G401.6 (cell line): ENCODE data around the gene CSNK2A2.

Source experiments
- FAIRE-seq: peaks from 2 replicates; lab custom pipeline; 2012; peaks lifted over from hg19 to GRCh38; lab: Jason Lieb, UNC

The CSNK2A2 gene

DNA sequence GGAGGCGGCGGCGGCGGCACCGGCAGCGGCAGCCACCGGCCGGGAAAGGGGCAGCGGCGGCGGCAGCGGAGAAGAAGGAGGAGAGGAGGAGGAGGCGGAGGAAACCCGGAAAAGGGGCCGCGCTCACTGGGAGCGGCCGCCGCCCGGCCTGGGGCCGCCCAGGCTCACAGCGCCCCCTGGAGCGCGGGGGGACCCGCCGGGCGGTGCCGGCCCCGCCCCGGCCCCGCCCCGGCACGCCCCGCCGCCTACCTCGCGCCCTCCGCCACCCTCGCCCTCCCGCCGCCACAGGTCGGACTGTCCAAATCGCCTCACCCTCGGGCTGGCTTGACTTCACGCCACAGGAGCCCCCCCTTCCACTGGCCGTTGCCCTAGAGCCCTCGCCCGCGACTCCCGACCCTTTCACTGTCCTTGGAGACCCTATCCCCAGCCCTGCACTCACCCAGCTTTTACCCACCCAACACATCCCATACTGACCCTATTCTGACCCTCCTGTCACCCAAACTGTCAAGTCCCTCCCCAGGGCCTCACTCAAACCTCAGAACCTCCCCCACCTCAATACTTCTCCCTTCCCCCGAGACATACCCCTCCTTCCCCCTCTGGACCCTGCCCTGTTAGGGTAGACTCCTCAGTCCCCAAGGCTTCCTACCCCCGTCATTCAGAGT lies at the start of gene CSNK2A2:
CSNK2A2 (minus strand) TSS at position 85 of the 662 bp plus-strand sequence. CDS start 370 bp downstream, outside the sequence.
- no peak for FAIRE-seq

- FAIRE-seq = no peak
Measured at GRCh38 chr16:58243528-58244004, 45.7 kb upstream of the CSNK2A2 start.

DNA sequence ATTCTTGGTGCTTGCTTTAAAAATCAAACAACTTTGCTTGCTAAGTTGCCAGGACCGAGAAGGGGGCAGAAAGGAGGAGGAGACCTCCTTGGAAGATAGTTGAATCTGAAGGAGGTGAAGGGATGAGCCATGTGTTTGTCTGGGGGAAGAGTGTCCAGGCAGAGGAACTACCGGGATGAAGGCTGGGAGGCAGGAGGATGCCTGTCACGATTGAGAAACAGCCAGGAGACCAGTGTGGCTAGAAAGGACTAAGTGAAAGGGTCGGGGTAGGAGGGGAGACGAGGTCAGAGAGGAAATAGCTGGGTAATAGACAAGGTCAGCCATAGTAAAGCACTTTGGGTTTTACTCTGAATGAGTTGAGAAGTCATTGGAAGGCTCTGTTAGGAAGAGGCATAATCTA lies 38.9 kb upstream of the CSNK2A2 start:
- FAIRE-seq = no peak

- peak; percentile 61 for FAIRE-seq
Measured at GRCh38 chr16:58236231-58236690, 38.4 kb upstream of the CSNK2A2 start.

DNA sequence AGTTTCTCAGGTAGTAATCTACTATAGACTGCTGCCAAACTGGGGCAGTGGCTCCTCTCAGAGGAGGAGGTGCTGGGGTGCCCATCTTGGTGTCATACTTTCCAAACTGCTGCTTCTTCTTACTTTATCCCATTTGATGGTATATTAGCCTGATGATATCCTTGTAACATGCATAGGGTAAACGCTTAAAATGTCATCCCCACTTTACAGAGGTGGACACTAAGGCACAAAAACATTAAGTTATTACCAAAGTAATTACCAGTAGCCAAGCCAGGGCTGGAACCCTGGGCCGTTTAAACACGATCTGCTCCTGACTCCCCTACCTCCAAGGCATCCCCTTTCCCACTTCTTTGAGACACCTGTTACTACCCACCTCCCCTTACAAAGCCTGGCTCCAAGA lies 37.8 kb upstream of the CSNK2A2 start:
- FAIRE-seq = no peak

GRCh38 chr16:58234831-58235595 lies 37.1 kb upstream of the CSNK2A2 start:
- no peak for FAIRE-seq

GRCh38 chr16:58230259-58230658 lies 32.4 kb upstream of the CSNK2A2 start:
- FAIRE-seq = no peak

- no peak for FAIRE-seq
Measured at GRCh38 chr16:58226790-58227189, 28.9 kb upstream of the CSNK2A2 start.

GRCh38 chr16:58225965-58226602 lies 28.2 kb upstream of the CSNK2A2 start:
- FAIRE-seq = no peak

DNA sequence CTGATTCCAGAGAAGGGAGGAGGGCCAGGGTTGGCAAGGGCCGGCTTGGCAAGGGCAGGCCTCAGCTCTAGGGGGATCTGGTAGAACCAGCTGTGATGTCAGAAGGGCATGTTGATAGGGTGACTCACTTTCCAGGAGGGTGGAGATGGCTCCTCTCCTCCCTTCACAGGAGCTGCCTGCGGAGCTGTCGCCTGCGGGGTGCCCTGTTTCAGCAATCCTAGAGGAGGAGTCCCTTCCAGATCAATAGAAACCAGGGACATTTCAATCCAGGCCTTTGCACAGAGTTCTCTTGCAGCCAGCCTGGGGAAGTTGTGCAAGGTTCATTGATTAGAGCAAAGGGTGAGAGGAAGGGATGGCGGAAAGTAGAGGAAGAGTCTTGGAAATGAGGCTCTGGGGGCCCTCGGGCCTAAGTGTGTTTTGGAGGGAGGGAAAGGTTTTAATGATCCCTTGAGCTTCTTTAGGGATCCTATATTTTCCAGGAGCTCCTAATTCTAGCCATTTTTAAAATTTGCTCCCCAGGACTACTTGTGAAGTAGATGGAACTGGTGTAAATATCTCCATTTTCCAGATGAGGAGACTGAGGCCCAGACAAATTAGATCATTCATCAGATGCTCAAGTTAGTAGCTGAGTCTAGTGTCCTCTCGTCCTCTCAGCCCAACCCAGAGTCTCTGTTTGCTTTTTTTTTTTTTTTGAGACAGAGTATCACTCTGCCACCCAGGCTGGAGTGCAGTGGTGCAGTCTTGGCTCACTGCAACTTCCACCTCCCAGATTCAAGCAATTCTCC lies 24.8 kb upstream of the CSNK2A2 start:
- no peak for FAIRE-seq

DNA sequence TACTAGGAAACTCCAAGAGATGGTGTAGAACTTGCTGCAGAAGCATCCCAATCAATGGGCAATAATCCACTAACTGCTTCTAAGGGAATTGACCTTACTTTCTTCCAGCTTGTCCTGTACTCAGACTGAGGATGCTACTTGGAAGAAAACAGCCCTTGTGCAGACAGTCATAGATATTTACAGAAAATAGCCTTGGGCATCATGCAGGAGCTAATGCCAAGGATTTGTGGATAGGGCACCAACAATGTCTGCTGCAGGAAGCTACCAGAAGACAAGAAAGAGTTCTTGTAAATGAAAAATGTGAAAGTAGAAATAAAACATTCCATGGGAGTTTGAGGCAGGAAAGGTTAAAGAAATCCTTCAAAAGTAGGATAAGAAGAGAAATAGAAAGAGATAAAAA lies 21.5 kb upstream of the CSNK2A2 start:
- no peak for FAIRE-seq

- no peak for FAIRE-seq
Measured at GRCh38 chr16:58218786-58219185, 20.9 kb upstream of the CSNK2A2 start.

GRCh38 chr16:58217311-58217925 lies 19.5 kb upstream of the CSNK2A2 start:
- no peak for FAIRE-seq

GRCh38 chr16:58212824-58213655 lies 15.1 kb upstream of the CSNK2A2 start:
- FAIRE-seq = no peak

GRCh38 chr16:58211846-58212245 lies 13.9 kb upstream of the CSNK2A2 start:
- FAIRE-seq = no peak

DNA sequence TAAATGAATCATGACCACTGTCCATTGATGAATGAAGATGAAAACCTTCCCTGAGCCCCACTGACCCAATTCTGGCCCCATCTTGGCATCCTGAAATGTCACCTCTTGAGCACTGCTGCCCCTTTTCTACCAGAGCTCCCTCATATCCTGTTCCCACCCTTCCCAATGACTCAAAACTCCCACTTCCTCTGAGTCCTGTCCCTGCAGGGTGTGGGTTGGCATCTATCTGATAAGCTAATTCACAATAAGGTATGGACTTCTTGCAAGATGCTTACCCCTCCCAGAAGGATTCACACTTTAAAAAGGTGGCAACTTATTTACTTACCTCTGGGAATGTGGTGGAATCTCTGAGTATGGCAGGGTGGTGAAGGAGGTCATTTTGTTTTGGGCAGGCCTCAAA lies 13.3 kb upstream of the CSNK2A2 start:
- FAIRE-seq = no peak

DNA sequence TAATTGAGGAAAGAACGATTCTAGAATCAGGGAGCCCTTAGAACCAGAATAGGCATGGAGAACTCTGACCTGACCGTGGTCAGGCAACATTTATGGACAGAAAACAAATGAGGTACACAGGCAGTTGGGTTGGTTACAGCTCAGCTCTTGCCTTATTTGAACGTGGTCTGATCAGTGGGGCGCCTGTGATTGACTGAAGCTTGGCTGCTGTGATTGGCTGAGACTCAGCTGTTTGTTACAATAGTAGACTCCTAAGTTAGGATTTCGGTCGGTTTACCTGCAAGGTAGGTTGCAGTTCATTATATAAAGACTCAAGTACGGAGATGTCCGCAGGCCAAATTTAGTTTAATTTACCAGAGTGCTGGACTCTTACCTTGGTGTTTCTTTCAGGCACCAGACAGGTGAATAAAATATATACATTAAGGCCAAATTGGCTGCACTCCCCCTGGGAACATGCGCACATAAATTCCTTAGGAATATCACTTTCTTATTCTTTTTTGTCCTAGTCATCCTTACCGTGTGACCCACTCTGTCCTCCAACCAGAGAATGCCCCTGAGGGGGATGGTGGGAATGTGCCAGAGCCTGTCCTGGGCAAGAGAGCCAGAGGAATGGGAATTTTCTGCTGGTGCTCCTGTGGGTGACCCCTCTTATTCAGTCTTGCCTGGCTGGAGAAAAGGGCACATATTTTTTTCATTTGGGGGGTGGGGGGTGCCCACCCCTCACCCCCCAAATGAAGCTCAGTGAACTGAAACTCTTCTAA lies 7.5 kb upstream of the CSNK2A2 start:
- no peak for FAIRE-seq

DNA sequence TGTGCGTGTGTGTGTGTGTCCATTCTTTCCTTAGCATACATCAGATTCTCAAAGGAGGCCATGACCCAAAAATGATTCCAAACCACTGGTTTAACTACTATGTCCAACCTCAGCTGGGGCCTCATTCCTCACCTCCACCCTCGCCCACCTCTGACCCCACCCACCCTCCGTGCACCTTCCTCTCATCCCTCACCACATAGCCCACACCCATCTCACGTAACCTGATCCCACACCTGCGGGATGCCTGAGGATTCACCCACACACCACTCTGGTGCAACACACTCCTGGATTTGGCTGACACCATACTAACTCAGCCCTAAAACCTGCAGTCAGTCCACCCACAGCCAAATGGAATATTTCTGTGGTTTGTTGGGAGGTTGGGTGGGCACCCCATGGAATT lies 3.3 kb upstream of the CSNK2A2 start:
- no peak for FAIRE-seq

DNA sequence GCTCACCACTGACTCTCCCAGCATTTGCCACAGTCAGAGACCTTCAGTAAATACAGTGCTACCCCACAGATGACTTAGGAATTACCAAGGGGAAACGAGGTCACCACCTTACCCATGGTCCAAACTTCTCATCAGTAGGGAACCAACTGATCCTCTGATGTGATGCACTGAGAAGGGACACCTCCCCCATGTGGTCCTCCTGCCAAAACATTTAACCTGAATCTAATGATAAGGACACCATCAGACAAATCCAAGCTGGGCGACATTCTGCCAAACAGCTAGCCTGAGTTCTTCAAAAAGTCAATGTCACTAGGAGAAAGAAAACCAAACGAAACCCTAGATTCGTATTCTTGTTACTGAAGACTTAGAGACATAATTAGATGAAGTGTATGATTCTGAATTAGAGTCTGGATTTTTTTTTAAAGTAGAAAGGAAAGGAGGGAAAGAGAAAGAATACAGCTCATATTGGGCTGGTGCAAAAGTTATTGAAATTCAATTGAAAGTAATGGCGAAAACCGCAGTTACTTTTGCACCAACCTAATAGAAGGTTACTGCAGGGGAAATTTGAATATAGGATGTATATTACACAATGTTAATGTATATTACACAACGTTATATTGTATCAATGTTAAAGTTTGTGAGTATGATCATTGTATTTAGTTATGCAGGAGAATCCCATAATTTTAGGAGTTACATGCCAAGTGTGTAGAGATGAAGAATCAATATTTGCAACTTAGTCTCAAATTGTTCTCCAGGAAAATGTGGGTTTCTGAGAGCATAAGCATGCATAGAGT lies 2.3 kb upstream of the CSNK2A2 start:
- no peak for FAIRE-seq
